Measurements from ENCODE around the gene EID2B. TPM values are rescaled to one million over a fixed set of nuclear protein-coding genes. Genes with fewer than 3 reads are reported as not detected.

Gene EID2B
- total RNA-seq, 1 experiment from 2014 or later = 3.2 TPM

DNA sequence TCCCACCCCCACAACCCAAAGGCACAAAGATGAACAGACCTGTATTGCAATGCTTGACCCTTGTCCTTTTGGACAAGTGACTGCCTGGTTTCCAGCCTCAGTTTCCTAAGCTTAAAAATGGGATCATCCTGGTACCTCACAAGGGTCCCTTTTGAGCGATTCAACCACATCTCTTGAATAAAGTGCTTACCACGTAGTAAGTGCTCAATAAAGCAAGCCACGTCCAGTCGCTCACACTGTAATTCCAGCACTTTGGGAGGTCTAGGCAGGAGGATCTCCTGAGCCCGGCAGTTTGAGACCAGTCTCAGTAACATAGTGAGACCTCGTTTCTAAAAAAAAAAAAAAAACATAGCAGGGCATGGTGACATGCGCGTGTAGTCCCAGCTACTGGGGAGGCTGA lies 32.7 kb downstream of the EID2B start:
- DNase-seq (ENCODE audit: low spot score) = no peak

DNA sequence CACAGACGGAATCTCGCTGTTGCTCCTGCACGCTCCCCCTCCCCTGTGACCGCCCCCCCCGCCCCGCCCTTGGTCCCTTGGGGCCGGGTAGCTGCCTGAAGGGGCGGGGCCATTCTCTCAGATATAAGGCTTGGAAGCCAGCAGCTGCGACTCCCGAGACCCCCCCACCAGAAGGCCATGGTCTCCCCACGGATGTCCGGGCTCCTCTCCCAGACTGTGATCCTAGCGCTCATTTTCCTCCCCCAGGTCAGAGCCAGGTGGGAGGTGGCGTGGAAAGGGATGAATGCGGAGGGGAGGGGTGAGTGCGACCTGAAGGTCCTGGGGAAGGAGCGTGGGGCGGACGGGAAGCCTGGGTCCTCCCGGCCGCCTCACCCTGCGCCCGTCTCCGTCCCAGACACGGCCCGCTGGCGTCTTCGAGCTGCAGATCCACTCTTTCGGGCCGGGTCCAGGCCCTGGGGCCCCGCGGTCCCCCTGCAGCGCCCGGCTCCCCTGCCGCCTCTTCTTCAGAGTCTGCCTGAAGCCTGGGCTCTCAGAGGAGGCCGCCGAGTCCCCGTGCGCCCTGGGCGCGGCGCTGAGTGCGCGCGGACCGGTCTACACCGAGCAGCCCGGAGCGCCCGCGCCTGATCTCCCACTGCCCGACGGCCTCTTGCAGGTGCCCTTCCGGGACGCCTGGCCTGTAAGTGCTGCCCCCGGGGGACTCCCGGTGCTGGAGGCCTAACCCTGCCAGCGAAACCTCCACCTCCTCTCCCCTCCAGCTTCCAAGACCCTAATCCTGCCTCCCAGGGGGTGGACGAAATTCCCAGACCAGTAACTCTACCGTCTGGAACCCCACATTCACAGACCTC lies 33.6 kb downstream of the EID2B start, which contains the start of gene DLL3:
DLL3 (plus strand) TSS at position 150 of the 845 bp plus-strand sequence; CDS start at position 178, 28 bp downstream.
- no peak for DNase-seq (ENCODE audit: low spot score)

DNA sequence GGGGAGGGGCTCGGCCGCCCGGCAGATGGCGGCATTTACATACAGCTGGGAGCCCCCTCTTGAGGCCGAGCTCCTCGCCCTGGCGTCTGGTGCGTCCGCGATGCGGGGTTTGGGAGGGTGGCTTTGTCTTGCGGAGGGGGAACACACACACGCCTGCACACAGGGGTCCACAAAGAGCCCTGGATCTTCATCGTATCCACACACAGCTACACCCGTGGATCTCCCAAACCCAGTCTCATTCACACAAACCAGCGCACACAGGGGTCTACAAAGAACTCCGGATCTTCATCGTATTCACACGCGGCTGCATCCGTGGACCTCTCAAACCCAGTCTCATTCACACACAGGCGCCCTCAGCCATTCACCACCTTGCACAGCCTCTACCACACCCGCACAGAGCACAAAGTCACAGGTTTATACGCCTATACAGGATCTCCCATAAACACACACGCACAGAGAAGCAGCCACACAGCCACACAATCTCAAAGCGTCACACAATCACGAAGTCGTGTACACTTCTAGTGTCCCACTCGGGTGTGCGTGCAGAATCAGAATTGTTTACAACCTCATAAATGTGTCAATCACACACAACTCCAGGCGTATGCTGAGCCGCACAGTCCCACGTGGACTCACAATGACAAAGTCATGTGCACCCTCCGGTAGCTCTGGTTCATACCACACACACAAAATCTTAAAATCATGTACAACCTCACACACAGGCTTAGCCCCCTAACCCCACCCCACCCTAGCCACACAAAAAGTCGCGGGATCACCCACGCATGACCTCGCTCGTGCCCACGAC lies 34.5 kb downstream of the EID2B start:
- no peak for DNase-seq (ENCODE audit: low spot score)

DNA sequence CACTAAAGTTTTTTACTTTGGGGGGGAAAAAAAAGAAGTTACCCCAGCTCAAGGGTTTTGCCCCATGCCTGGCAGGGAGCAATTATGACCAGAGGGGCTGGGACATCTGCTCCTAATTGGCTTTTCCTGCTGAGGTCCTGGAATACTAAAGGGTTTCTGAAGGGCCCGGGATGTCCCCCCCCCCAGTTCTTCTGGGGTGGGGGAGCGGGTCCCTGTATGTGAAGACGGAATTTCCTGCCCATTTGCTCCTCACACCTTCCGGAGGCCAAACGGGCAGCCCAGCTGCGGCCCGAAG lies 35.0 kb downstream of the EID2B start:
- no peak for DNase-seq (ENCODE audit: low spot score)

DNA sequence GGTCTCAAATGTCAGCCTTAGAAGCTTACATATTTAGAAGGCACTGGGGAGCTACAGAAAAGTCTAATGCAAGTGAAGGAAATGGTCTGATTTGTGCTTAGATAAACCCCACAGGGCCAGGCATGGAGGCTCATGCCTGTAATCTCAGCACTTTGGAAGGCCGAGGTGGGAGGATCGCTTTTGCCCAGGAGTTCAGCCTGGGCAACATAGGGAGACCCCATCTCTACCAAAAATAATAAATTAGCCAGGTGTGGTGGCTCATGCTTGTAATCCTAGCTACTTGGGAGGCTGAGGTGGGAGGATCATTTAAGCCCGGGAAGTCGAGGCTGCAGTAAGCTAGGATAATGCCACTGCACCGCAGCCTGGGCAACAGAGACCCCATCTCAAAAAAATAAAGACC lies 36.6 kb downstream of the EID2B start:
- DNase-seq (ENCODE audit: low spot score) = no peak

DNA sequence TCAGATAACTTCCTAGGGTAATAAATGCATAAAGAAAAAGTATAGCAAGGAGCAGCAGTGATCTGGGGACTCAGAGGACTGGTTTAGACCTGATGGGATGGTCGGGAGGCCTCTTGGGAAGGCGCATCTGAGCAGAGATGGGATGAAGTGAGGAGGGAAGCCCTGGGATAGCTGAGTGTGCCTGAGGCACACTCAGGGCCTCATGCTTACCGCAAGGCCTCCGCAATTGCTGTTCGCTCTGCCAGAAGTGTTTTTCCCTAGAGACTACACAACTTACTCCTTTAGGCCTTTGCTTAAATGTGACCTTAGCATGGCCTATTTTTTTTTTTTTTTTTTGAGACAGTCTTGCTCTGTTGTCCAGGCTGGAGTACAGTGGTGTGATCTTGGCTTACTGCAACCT lies 38.0 kb downstream of the EID2B start:
- no peak for DNase-seq (ENCODE audit: low spot score)

DNA sequence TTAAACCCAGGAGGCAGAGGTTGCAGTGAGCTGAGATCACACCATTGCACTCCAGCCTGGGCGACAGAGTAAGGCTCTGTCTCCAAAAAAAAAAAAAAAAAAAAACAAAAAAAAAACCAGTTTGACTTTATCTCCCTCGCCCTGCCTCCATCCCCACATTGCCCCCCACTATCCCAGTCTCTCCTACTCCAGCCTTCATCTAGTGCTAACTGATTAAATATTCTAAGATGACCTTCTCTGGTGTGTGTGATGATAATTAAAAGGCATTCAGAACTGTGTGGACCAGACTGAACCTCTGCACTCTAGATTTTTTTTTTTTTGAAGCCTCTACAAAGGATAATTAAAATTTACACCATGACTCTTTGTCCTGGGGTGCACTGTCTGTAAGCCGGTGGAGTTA lies 39.9 kb downstream of the EID2B start:
- DNase-seq (ENCODE audit: low spot score) = no peak

DNA sequence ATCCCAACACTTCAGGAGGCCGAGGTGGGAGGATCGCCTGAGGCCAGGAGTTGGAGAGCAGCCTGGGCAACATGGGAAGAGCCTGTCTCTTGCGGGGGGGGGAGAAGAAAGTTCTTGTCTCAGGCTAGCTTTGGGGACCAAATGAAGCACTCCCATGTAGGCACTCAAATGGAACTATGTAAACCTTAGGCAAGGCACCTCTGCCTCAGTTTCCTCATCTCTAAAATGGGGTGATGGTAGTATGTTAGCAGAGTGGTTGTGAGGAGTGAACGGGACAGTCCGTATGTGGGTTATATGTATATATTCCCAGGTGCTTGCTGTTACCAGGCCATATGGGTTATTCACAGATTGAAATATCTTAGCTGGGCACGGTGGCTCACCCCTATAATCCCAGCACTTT lies 40.4 kb downstream of the EID2B start:
- DNase-seq (ENCODE audit: low spot score) = no peak

DNA sequence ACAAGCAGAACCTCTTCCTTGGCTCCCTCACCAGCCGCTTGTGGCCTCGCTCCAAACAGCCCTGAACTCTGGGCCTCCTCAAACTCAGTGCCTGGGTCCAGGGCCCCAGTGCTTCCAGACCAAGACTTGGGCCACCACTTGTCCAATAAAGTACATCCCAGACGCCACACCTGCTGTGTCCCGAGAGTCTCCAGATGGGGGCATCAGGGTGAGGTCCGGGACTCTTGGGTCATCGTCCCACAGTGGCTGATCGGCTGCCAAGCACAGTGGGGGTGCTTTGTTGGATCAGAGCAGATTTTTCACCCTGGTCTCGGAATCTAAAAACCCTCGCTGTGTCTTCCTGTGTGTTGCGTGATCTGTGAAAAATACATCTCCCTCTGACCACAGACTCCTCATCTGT lies 42.9 kb downstream of the EID2B start:
- DNase-seq (ENCODE audit: low spot score) = no peak

DNA sequence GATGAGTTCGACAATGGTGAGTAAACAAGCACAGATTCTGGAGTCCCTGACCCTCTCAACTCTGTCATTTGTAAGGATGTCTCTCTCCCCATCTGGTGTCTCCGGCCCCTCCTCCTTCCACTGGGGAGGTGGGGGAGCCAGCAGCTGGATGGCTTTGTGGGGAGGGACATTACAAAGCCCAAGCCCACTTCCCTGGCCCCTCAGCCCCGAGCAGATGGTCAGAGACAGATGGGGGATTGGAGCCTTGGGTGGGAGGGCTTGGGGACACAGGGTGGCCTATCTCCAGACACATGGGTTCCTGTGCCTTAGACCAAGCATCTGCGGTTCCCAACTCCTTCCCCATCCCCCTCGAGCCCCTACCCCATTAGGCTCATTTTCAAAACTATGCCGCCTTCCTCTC lies 49.5 kb downstream of the EID2B start:
- no peak for DNase-seq (ENCODE audit: low spot score)

DNA sequence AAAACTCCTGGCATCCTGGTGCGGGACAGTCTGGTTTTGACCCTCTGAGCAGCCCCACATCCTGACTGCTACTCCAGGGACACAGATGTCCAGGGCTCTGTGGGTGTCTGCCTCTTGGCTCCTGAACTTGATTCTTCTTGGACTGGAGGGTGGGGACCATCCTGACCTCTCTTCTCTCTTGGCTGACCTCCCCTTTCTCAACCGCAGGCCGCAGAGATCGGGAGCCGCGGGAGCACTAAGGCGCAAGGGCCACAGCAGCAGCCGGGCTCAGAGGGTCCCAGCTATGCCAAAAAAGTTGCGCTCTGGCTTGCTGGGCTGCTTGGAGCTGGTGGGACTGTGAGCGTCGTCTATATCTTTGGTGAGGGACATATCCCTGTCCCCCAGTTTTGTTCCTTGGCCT lies 51.0 kb downstream of the EID2B start:
- DNase-seq (ENCODE audit: low spot score) = no peak

DNA sequence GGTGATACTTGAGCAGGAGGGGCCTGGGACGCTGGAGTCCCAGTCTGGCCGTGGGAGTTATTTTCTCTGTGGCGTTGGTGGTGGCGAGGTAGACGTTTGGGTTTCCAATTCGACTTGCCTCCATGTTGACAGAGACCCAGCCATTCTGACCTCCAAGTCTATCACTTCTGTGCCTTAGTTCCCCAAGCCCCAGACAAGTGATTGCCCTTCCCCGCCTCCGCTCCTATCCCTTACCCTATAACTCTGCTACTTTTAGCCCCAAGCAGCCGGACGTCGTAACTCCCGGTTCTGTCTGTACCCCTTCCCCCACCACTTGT lies 51.5 kb downstream of the EID2B start:
- no peak for DNase-seq (ENCODE audit: low spot score)

Other genes with a start within 250 kb of the EID2B start
- gene IFNL1, start 236.4 kb downstream of the EID2B start, total RNA-seq (2014; rRNA removed; shearing (Covaris generic)) = not detected in 2 replicates
- 0.68 and 0.72 TPM in 2 replicates for gene LRFN1, start 212.0 kb downstream of the EID2B start, total RNA-seq (2014; rRNA removed; shearing (Covaris generic))
- 13.3 and 14.1 TPM in 2 replicates for gene GMFG, start 196.8 kb downstream of the EID2B start, total RNA-seq (2014; rRNA removed; shearing (Covaris generic))
- gene SAMD4B, start 190.4 kb downstream of the EID2B start, total RNA-seq (2014; rRNA removed; shearing (Covaris generic)) = 33.9 and 35.3 TPM in 2 replicates
- gene PAF1, start 141.7 kb downstream of the EID2B start, total RNA-seq (2014; rRNA removed; shearing (Covaris generic)) = 40.8 and 62.0 TPM in 2 replicates
- gene MED29, start 141.5 kb downstream of the EID2B start, total RNA-seq (2014; rRNA removed; shearing (Covaris generic)) = 26.7 and 58.5 TPM in 2 replicates
- gene ZFP36, start 126.0 kb downstream of the EID2B start, total RNA-seq (2014; rRNA removed; shearing (Covaris generic)) = 4.0 and 5.7 TPM in 2 replicates
- 5.3 and 7.1 TPM in 2 replicates for gene PLEKHG2, start 120.2 kb downstream of the EID2B start, total RNA-seq (2014; rRNA removed; shearing (Covaris generic))
- gene RPS16, start 96.9 kb downstream of the EID2B start, total RNA-seq (2014; rRNA removed; shearing (Covaris generic)) = 8.0 and 83.0 TPM in 2 replicates
- gene SUPT5H, start 87.3 kb downstream of the EID2B start, total RNA-seq (2014; rRNA removed; shearing (Covaris generic)) = 70.1 and 75.0 TPM in 2 replicates
- 91.9 and 122 TPM in 2 replicates for gene TIMM50, start 52.0 kb downstream of the EID2B start, total RNA-seq (2014; rRNA removed; shearing (Covaris generic))
- 2.0 and 2.2 TPM in 2 replicates for gene DLL3, start 33.9 kb downstream of the EID2B start, total RNA-seq (2014; rRNA removed; shearing (Covaris generic))
- not detected in 2 replicates for gene SELENOV, start 17.7 kb downstream of the EID2B start, total RNA-seq (2014; rRNA removed; shearing (Covaris generic))
- 10.8 and 11.5 TPM in 2 replicates for gene EID2, start 7.3 kb upstream of the EID2B start, total RNA-seq (2014; rRNA removed; shearing (Covaris generic))
- not detected in 2 replicates for gene LGALS13, start 69.7 kb upstream of the EID2B start, total RNA-seq (2014; rRNA removed; shearing (Covaris generic))
- gene LGALS16, start 123.1 kb upstream of the EID2B start, total RNA-seq (2014; rRNA removed; shearing (Covaris generic)) = not detected in 2 replicates
- not detected in 2 replicates for gene LGALS14, start 171.6 kb upstream of the EID2B start, total RNA-seq (2014; rRNA removed; shearing (Covaris generic))
- gene CLC, start 205.2 kb upstream of the EID2B start, total RNA-seq (2014; rRNA removed; shearing (Covaris generic)) = 0.37 TPM in 1 of 2 replicates, not detected in the other
- gene LEUTX, start 246.0 kb upstream of the EID2B start, total RNA-seq (2014; rRNA removed; shearing (Covaris generic)) = not detected in 2 replicates

All from H4 (cell line).